Chondrocyte (in vitro differentiated cells): ENCODE measurements around the gene OTUD5. TPM values are rescaled to one million over a fixed set of nuclear protein-coding genes. Genes with fewer than 3 reads are reported as not detected.

Experiments used
- DNase-seq: peaks from one replicate; pipeline ENCODE4 v3.0.0; 2021; ENCODE audit warnings: mixed read lengths, low spot score
- H3K27ac Mint-ChIP-seq: one replicate; pipeline ENCODE4 v1.8.0; 2021; ENCODE audit warnings: mild to moderate bottlenecking, moderate library complexity, mixed read lengths; ENCODE audit not compliant: unreplicated experiment
- H3K27me3 Mint-ChIP-seq: 2 replicates; pipeline ENCODE4 v1.8.0; 2021; ENCODE audit warnings: low read depth, mixed read lengths
- H3K36me3 Mint-ChIP-seq: 2 replicates; pipeline ENCODE4 v1.8.0; 2021; ENCODE audit warnings: low read depth, mixed read lengths
- H3K4me1 Mint-ChIP-seq: 2 replicates; pipeline ENCODE4 v1.8.0; 2021; ENCODE audit warnings: low read depth, mild to moderate bottlenecking, mixed read lengths
- H3K4me3 Mint-ChIP-seq: one replicate; pipeline ENCODE4 v1.8.0; 2021; ENCODE audit warnings: mild to moderate bottlenecking, moderate library complexity, mixed read lengths; ENCODE audit not compliant: unreplicated experiment
- H3K9me3 Mint-ChIP-seq: 2 replicates; pipeline ENCODE4 v1.8.0; 2021; ENCODE audit warnings: low read depth, mixed read lengths
- CTCF ChIP-seq: fragments of 200-600 bp; sonication (generic); IDR thresholded peaks from 2 replicates; pipeline ENCODE4 v1.5.0; 2021; ENCODE audit warnings: antibody characterized with exemption, mild to moderate bottlenecking, moderate library complexity
- total RNA-seq: library from RNA; stranded (reverse); gene quantifications from 3 replicates; pipeline ENCODE4 v1.2.1, GENCODE V29; 2021

Gene OTUD5
- total RNA-seq, 1 donor from 2014 or later = 47.4 TPM

- peaks cover 5% of the 10 kb centered on the region for H3K9me3 Mint-ChIP-seq
- DNase-seq = no peak
- no peak for TF ChIP-seq CTCF
Measured at GRCh38 chrX:48958635-48959094, 1.3 kb upstream of the OTUD5 start.

DNA sequence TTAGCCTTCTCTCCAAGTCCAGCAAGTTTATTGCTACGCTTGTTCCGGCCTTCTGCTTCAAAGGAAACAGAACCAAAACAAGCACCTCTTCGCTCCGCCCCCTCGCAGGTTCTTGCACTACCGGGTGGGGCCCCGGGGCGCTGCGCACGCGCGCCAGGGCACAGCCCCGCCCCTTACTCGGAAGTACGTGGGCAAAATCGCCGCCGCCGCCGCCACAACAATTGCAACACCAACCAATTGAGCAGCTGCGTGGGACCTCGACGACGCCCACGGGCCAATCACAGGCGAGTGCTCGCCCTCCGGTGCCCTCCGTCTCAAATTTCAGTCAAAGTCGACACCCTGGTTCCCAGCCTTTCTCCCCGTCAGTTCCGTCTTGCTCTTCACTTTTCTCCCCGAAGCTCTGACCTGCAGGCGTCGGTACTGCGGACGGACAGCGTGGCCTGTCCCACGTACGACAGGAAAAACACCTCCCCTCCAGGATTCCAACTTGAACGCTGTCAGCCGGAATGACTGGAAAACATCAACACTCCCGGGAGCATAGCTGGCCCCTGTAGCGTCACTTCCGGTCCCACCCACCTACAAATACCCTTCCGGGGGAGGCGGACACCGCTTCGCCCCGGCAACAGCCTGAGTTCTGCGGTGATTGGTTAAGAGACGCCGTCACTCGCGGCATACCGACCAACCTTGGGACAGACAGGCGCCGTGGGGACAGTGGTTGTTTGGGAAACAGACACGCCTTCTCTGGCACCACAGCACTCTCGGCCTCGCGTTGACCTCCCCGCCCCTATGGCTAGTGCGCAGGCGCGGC, 624 bp upstream of the OTUD5 start:
- no peak for TF ChIP-seq CTCF

More at GRCh38 chrX:48958635-48959094, 1.3 kb upstream of the OTUD5 start:
- peaks cover 26% of the 10 kb centered on the region for H3K4me1 Mint-ChIP-seq
- H3K4me3 Mint-ChIP-seq = peak overlapping the region; percentile 99
- H3K27me3 Mint-ChIP-seq = no peaks in the 10 kb centered on the region
- H3K27ac Mint-ChIP-seq = peak overlapping the region; percentile 100
- H3K36me3 Mint-ChIP-seq = no peaks in the 10 kb centered on the region

GRCh38 chrX:48956728-48957414, 536 bp downstream of the OTUD5 start:
- Mint-ChIP-seq H3K36me3 (no peaks in the 10 kb centered on the region), H3K27me3 (no peaks in the 10 kb centered on the region), H3K27ac (peak overlapping the region; percentile 81), H3K4me3 (peak overlapping the region; percentile 74), H3K9me3 (peaks cover 5% of the 10 kb centered on the region), H3K4me1 (peaks cover 31% of the 10 kb centered on the region)
- DNase-seq = no peak
- no peak for TF ChIP-seq CTCF

More for the DNA sequence above, 624 bp upstream of the OTUD5 start:
- peaks cover 31% of the 10 kb centered on the region for H3K4me1 Mint-ChIP-seq
- DNase-seq = peak; percentile 98
- H3K9me3 Mint-ChIP-seq = peaks cover 5% of the 10 kb centered on the region
- H3K4me3 Mint-ChIP-seq = peak overlapping the region; percentile 99
- no peaks in the 10 kb centered on the region for H3K27me3 Mint-ChIP-seq
- H3K36me3 Mint-ChIP-seq = no peaks in the 10 kb centered on the region
- peak overlapping the region; percentile 100 for H3K27ac Mint-ChIP-seq

GRCh38 chrX:48948589-48948988, 8.8 kb downstream of the OTUD5 start:
- Mint-ChIP-seq H3K4me3 (no peak overlapping the region), H3K4me1 (peaks cover 4% of the 10 kb centered on the region), H3K27me3 (no peaks in the 10 kb centered on the region), H3K36me3 (no peaks in the 10 kb centered on the region), H3K27ac (no peak overlapping the region), H3K9me3 (no peaks in the 10 kb centered on the region)
- DNase-seq = no peak
- TF ChIP-seq CTCF = no peak

DNA sequence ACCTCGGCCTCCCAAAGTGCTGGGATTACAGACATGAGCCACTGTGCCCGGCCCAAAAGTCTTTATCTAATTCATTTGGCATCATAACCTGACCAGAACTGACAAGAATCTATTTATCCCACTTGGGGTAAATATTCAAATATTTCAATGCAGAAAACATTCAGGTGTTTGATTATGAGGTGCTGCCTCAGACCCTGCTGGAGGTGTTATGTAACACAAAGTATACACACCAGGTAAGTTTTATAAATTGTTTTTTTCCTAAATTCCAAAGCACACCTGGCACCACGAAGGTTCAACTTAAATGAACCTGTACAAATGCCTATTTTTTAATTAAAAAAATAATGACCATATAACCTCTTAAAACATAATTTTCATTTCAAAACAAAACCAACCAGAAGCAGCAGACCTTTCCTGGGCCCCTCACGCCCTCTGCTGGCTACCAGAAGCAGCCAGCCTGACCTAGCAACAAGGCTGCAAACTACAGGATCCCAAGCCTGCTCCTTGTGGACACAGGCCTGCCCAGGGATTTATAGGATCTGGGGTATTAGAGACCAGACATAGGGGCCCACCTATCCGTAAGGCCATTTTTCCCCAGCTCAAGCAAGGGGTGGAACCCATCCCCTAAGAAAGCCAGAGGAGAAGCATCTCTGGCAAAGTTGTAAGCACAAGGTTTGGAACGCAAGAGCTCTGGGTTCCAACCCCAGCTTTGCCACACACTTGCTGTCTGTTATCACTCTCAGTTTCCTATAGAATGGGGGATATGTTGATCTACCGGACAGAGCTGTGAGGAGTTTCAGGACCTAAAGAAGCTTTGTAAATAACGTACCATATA, 11.7 kb downstream of the OTUD5 start:
- Mint-ChIP-seq H3K9me3 (peaks cover 2% of the 10 kb centered on the region), H3K27me3 (no peaks in the 10 kb centered on the region), H3K27ac (peak overlapping the region; percentile 12), H3K4me3 (no peak overlapping the region), H3K4me1 (no peaks in the 10 kb centered on the region), H3K36me3 (no peaks in the 10 kb centered on the region)
- DNase-seq = no peak
- peak; percentile 82 for TF ChIP-seq CTCF
